Kidney tubule cell (primary cell): ENCODE data around the gene RPS6KA5.
"Not testable (repeated sequence)": the region's sequence is repeated elsewhere in the genome, so short reads cannot be mapped to it uniquely, and the experiment has no call there.

Experiments
- DNase-seq: peaks from one replicate; pipeline ENCODE4 v3.0.0-alpha.2; 2018; ENCODE audit warnings: low spot score

The RPS6KA5 gene

GRCh38 chr14:91065266-91065665 is 4.8 kb upstream of the RPS6KA5 start:
- no peak for DNase-seq

DNA sequence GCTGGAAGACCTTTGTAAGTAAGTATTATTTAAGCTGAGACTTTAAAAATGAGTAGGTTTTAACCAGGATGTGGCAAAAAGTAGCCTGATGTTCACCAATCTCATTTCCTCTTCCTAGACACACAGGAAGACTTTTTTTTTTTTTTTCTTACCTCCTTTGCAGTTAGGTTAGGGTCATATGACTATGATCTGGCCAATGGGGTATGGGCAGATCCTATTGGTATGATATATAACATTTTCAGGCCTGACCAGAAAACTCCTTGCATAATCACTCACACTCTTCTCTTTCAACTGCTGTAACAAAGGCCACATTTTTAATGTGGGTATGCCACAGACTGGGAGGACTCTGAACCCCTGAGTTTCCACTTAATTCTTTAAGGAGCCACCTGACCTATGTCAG is 2.7 kb upstream of the RPS6KA5 start:
- peak; percentile 53 for DNase-seq

GRCh38 chr14:91062600-91062999 is 2.2 kb upstream of the RPS6KA5 start:
- no peak for DNase-seq

DNA sequence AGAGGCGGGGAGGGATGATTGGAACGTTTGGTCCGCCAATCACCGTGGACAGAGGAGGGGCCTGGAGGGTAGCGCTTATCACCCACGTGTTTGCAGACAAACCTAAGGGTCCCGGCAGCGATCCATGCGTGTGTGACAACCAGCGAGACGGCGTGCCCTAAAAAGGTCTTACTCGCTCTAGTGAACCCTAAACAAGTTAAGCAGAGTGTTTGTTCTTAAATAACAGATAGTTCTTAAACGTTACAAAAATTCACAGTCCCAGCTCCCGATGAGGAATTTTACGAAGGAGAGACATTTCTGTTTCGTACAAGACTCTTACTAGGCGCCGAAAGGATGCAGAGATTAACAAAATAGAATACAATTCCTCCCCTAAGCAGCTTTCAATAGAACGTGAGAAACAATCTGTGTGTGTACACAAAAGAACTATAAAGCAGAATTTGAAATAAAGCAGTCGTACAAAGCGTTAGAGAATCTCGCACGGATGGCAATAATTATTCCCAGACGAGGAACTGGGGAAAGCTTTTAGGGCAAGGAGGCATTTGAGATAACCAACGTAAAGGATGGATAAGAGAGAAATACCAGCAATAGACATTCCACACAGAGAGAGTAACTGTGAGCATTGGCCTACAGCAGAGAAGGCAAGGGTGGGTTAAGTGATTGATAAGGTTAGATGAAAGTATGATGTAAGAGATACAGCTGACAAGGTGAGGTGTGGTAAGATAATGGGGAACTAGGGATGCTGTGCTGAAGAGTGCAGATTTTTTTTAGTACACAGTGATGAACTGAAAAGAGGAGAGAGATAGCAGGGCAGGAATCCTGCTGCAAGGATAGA is 831 bp upstream of the RPS6KA5 start:
- no peak for DNase-seq

GRCh38 chr14:91059576-91060350 is 678 bp downstream of the RPS6KA5 start:
- peak; percentile 42 for DNase-seq

DNA sequence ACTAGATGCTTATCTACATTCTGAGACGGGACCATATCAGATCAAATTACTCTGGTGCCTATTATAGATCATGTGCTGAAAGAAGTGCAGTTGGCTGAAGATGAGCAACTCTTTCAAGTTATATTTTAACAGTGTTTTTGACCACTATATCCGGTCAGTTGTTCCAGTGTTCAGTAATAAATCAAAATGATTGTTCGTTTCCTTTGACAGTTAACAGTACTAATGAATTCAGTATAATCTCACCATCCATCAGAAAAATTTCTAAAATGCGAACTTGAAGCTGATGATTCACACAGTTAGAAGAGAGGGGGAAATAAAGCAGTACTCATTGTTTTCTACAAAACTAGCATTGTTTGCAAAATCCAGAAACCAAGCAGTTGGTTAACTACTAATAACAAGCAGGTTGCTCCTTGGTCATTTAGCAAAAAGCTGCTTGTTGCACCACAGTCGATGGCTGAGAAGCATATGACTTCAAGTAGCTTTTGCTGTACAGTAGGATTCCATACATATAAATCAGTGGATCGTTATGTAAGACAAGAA is 2.3 kb downstream of the RPS6KA5 start:
- DNase-seq, result peak; percentile 90

DNA sequence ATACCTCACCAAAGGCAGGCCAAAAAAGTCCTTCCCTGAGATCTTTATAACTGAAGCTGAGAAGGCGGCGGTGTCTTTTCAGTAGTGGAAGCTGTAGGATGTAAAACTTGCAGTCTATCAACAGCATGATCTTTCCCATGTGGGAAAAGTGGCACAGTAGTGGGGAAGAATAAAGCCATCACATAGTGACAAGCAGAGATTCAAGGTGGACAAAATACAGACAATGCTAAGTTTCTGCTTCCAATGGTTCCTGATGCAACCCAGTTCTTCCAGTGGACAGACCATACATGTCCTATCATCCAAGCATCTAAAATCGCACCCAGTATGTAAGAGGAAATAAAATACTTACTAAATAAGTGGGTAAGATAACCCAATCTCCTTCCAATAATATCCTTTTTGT is 4.1 kb downstream of the RPS6KA5 start:
- no peak for DNase-seq

- no peak for DNase-seq
Measured at GRCh38 chr14:91055016-91055415, 5.4 kb downstream of the RPS6KA5 start.

GRCh38 chr14:91048676-91049075 is 11.8 kb downstream of the RPS6KA5 start:
- no peak for DNase-seq

DNA sequence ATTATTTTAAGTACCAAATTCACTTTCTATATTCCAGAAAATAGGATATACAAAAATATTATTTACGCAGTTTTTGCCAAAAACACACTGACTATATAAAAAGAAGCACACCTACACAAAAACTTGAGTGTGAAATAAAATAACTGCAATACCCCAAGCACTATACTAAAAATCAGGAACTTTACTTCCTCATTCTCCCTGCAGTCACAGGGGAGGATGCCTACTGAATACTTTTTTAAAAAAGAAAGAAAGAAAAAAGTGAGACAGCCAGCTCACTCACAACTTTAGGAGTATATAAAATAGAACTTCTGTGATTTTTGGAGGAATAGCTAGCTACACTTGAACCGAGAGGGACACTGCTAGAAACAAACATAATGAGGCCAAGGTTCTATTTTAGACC is 12.2 kb downstream of the RPS6KA5 start:
- DNase-seq, result no peak

- no peak for DNase-seq
Measured at GRCh38 chr14:91047174-91047753, 13.2 kb downstream of the RPS6KA5 start.

- DNase-seq, result no peak
Measured at GRCh38 chr14:91046488-91047072, 13.9 kb downstream of the RPS6KA5 start.

DNA sequence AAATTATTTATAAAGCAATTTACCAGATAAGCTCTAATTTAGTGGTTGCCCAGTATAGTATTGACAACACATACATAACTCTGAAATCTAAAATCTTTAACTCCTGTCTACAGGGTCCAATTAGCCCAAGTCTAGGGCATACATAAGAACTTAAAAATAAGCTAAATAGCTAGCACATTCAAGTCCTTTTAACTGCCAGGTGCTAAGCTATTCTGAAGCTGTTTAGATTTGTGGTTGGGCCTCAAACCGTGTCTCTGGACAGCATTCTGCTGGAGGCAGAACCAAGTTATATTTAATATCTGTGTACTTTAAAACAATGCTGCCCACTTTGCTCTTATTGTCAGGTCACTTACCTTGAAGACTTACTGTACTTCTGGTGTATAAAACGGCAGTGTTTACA is 19.0 kb downstream of the RPS6KA5 start:
- no peak for DNase-seq

DNA sequence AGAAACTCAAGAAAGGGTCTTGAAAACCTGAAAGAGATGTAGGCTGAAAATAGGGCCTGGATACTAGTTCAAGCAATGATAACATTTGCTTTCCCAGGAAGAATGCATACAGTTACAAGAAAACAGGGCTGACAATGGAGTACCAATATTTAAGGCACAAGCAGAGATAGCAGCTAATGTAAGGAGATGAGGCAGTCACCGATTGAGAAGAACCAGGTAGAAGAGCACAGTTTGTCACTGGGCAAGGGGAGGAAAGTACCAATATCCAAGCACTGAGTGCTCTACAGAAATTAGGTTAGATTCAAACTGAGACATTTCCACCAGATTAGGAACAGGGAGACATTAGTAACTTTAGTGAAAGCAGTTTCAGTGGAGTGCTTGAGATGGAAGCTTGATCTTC is 19.9 kb downstream of the RPS6KA5 start:
- DNase-seq, result no peak

- no peak for DNase-seq
Measured at GRCh38 chr14:91038439-91038838, 22.0 kb downstream of the RPS6KA5 start.

DNA sequence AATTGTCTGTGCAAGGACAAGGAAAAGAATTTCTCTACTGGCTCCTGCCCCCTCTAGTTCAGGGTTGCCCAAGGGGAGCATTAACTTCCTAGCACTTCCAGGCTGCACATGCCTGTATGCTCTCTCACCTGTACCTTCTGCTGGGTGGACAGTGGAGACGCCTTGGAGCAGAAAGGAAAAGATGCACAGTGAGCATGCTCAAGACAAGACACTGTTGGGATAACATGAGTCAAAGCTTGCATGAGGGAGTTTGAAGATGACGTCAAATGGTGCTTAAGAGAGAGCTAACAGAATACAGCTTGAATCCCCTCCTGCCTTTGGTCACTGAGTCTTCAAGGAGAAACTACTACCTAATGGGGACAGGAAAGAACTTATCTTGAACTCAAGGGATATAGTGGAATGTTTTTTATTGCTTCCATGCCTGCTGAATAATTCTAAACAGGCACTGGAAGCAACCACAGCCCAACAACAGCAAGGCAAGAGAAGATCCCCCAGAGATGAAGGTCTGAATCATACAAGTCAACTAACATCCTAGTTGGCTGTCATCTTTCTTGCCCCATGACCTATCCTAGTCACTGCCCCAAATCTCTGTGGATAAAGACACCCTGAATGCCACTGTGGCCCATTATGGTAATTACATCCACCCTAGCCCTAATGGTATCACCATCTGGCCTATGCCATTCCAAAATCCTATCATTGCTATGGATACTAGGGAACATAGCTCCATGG is 23.5 kb downstream of the RPS6KA5 start:
- DNase-seq, result no peak

DNA sequence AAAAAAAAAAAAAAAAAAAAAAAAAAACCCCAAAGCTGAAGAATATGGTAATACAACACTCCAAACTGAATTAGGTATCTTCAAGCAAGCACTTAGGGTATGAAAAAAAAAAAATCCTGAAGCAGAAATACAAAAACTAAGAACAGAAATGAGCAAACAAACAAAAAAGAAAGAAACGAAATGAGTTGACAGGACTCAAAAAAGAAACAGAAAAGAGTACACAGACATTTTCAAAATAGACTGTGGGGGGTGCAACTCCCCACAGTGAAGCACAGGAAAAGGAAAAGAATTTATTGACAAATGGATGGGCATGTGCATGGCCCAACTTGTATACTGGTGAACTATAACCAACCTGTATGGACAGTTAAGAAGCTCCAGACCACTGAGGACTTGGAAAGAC is 24.6 kb downstream of the RPS6KA5 start:
- no peak for DNase-seq

DNA sequence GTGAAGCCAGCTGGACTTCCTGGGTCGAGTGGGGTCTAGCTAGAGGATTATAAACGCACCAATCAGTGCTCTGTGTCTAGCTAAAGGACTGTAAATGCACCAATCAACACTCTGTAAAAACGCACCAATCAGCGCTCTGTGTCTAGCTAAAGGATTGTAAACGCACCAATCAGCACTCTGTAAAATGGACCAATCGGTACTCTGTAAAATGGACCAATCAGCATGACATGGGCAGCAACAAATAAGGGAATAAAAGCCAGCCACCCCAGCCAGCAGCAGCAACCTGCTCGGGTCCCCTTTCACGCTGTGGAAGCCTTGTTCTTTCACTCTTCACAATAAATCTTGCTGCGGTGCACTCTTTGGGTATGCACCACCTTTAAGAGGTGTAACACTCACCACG is 26.1 kb downstream of the RPS6KA5 start:
- DNase-seq, result not testable (repeated sequence)

DNA sequence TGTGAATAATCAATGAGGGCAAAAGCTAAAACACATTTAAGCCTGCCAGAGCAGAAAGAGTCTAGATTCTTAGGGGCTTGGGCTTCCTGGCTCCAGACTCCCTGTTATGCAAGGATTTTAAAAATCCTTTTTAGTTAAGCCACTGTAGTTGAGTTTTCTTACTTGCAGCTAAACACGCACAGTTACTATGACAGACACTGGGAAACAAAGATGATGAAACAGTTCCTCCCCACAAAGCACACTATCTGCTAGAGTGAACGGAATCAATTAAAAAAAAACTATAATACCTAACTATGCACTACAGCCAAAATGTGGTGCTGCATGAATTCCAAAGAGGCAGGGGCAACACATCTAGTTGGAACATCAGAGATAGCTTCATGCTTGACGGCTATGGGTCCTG is 28.2 kb downstream of the RPS6KA5 start:
- DNase-seq, result no peak

- DNase-seq, result no peak
Measured at GRCh38 chr14:91031666-91032065, 28.8 kb downstream of the RPS6KA5 start.

DNA sequence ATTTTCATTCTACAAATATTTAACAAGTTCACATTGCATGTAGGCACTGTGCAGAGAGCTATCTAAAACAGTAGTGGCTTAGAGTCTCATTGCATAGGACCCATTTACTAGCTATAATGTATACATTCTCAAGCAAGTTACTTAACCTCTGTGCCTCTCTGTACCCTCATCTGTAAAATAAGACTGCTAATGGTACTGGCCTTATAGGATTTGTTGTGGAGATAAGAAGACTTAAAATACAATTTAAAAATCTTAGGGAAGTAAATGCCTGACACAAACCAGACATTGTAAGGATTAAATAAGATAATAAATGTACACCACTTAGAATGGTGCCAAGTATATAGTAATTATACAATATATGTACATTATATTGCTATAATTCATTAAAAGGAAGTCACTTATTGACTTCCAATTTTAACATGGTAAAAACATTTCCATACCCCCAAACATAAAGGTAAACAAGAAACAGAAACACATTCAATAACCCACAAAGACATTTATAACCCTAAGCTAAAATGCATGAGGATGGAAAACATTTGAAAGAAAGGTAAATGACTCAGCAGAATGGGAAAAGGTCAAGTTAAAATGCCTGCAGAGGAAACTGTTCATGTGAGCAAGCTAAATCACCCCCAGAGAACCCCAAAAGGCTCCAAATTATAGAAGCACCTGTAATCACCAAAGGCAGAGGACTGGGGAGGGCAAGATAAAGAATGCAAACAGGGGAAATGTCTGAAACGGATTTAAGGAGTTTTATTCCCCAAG is 30.8 kb downstream of the RPS6KA5 start:
- no peak for DNase-seq
